Astrocyte of the cerebellum (primary cell): ENCODE measurements around the gene FAM227A.

Experiments used
- DNase-seq: peaks from one replicate; pipeline ENCODE4 v3.0.0-alpha.2; 2011; ENCODE audit warnings: low read depth
- H3K4me3 ChIP-seq: 2 replicates; pipeline ENCODE4 v1.5.1; 2011; ENCODE audit warnings: mild to moderate bottlenecking, low read depth, low read length, moderate library complexity
- CTCF ChIP-seq: IDR thresholded peaks from 2 replicates; pipeline ENCODE4 v1.5.1; 2012; ENCODE audit warnings: low read length, low read depth, moderate library complexity, mild to moderate bottlenecking; ENCODE audit errors: missing control alignments
- in situ Hi-C: cut with HindIII; loops from 2 replicates; pipeline ENCODE4 v1.10.0; 2017; ENCODE audit warnings: low sequenced_read_pairs

Gene FAM227A

DNA sequence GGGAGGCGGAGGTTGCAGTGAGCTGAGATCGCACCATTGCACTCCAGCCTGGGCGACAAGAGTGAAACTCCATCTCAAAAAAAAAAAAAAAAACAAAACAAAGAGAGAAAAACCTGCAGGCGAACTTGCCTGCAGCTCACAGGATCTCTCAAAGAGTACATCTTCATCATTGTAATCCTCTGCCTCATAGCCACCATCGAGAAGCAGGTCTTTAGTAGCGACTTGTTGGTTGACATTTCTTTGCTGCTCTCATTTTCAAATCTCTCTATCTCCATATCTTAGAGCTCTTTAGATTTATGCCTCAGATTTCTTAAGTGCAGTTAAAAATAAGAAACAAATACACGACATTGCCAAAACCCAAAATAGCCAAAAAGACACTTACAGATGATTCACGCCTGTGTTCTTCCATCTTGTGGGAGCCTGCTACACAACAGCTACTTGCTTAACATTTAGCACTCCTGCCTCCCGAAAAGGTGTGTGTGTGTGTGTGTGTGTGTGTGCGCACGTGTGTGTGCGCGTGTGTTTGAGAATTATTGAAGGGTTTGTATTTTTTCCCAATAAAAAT lies 14.6 kb downstream of the FAM227A start:
- H3K4me3 ChIP-seq = no peak overlapping the region
- DNase-seq = no peak
- in situ Hi-C loops = no loop called here
- TF ChIP-seq CTCF = no peak

DNA sequence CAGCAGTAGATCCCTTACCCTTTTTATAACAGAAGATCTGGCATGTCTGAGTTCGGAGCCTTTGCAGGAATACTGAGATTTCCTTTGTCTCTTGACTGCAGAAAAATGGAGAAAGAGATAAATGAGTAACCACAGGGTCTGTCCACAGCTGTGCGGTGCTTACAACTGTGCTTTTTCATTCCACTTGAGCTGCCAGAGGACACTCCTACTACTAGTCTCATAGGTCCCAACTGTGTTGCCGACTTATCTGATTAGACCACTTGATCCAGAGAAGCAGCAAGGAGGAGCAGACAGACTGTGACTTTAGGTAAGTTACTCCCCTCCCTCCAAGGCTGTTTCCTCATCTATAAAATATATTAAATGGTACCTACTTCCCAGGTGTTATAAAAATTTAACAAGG lies 17.5 kb downstream of the FAM227A start:
- in situ Hi-C loops = no loop called here
- no peak for DNase-seq

DNA sequence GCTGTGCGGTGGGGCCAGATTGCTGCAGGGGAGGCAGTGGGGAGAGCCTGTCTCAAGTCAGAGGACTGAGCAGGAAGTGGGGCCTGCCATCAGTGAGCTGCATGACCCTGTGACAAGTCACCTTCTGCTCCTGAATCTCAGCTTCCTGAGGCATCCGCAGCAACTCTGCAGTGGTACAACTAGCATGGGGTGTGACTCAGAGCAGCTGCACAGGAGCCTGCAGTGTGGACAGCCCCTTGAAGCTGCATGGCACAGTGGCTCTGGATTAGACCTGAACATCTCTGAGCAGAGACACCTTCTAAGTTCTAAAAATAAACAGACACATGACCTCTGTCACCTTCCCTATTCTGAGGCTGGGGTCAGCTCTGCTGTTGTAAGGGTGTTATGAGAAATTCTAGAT lies 18.0 kb downstream of the FAM227A start:
- no peak for TF ChIP-seq CTCF
- in situ Hi-C loops = no loop called here
- no peak overlapping the region for H3K4me3 ChIP-seq
- DNase-seq = no peak

More for the DNA sequence above, 17.5 kb downstream of the FAM227A start:
- H3K4me3 ChIP-seq = no peak overlapping the region
- TF ChIP-seq CTCF = no peak

DNA sequence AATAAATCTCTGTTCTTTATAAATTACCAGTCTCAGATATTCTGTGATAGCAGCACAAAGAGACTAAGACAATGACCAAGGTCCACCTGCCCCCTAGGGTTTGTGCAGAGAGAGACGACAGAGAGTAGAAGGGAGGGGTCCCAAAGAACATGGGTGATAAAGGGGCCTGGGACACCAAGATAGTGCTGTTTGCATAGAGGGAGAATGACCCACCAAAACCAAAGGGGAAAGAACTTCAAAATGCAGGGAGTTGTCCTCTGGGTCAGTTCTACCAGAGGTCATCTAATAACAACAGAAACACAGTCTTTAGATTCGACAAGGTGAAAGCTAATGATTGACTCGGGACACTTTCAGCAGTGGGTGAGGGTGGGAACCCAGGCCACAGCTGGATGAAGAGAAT lies 23.7 kb downstream of the FAM227A start:
- H3K4me3 ChIP-seq = no peak overlapping the region
- in situ Hi-C loops = no loop called here
- no peak for TF ChIP-seq CTCF
- no peak for DNase-seq

DNA sequence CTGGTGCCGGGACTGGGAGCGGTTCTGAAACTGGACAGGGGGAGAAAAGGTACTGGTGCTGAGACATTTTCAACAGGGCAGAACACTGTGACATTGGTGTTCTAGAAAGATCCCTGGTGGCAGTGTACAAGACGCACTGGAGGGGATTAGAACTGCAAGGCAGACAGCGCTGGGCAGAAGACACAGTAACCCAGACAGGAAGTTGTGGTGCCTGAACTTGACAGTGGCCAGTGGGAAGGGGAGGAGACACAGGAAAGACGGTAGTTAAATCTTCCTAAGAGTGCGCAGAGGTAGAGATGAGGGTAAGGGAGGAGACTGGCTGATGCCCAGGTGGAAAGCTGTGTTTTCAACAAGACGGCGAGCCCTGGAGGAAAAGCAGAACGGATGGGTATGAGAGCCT lies 24.5 kb downstream of the FAM227A start:
- DNase-seq = no peak
- in situ Hi-C loops = no loop called here

DNA sequence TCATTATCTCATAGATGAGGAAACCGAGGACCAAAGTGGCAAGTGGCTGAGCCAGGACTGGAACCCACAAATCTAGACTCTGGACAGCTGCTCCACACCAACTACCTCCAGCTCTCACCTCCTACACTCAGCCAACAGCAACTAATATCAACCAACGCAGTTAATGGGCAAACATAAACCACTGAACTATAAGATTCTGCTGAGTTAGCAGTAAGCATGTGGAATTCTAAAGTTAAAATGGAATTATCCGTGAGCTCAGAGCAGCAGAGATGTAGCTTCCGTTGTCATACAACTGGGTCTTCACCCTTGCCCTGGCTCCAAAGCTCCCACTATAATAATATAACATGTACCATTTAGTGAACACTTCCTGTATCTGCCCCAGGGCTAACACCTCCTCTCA lies 27.1 kb downstream of the FAM227A start:
- no peak for TF ChIP-seq CTCF
- DNase-seq = no peak
- H3K4me3 ChIP-seq = no peak overlapping the region
- in situ Hi-C loops = no loop called here

More for the DNA sequence above, 24.5 kb downstream of the FAM227A start:
- H3K4me3 ChIP-seq = no peak overlapping the region
- TF ChIP-seq CTCF = no peak

GRCh38 chr22:38628444-38628843 lies 27.7 kb downstream of the FAM227A start:
- no peak overlapping the region for H3K4me3 ChIP-seq
- DNase-seq = no peak
- in situ Hi-C loops = no loop called here
- no peak for TF ChIP-seq CTCF
